HK-2 (cell line): ENCODE results near the gene CHMP1A.
"Not testable (repeated sequence)": the region's sequence is repeated elsewhere in the genome, so short reads cannot be mapped to it uniquely, and the experiment has no call there.

ENCODE experiments used
- DNase-seq: peaks from one replicate; pipeline ENCODE4 v3.0.0-alpha.2; 2018; ENCODE audit not compliant: unreplicated experiment

The CHMP1A gene

DNA sequence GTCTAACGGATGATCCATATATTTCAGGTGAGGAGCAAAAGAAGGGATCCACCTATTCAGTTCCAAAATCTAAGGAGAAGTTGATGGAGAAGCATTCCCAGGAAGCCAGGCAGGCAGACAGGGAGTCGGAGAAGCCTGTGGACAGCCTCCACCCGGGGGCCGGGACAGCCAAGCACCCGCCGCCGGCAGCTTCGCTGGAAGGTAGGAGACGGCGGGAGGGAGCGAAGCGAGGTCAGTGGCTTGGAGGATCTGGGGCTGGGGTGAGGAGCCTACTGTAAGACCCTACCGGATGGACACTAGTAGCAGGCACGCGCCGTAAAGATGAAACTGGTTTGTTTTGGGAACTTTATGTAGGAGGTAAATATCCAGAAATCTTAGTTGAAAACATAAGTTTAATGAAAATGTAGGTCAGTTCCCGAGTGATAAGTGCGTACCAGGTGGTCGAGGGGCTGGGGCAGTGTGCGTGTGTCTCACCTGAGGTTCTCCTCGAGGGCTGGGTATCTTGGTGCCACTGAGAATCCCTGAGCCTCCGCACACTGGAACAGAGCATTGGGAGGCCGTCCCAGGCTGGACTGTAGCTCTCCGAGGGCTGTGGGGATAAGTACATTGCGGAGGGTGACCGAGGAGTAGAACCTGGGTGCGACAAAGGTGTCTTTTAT lies 842 bp upstream of the CHMP1A start:
- DNase-seq = peak; percentile 47

GRCh38 chr16:89656435-89657121 lies 930 bp downstream of the CHMP1A start:
- no peak for DNase-seq

DNA sequence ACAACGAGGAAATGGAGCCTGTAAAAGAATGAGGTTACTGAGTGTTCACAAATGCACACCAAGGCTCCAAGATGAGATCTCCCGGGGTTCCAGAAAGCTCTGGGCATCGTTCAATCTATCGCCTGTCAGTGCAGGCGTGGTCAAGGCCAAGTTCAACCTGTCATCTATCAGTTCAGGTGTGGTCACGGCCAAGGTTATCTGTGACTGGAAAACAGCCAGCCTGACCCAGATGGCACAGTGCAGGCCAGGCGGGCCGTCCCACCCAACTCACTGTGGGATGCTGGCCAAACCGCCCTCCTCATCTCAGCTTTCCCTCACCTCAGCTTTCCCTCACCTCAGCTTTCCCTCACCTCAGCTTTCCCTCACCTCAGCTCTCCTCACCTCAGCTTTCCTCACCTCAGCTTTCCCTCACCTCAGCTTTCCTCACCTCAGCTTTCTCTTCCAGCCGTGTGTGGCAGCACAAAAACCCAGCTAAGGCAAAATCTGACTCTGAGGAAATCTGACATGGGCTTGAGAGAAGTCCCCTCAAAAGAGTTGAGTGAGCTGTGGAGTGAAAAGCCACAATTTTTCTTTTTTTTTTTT lies 2.4 kb downstream of the CHMP1A start:
- no peak for DNase-seq

GRCh38 chr16:89653656-89654295 lies 3.7 kb downstream of the CHMP1A start:
- no peak for DNase-seq

GRCh38 chr16:89651584-89651983 lies 5.9 kb downstream of the CHMP1A start:
- DNase-seq = no peak

DNA sequence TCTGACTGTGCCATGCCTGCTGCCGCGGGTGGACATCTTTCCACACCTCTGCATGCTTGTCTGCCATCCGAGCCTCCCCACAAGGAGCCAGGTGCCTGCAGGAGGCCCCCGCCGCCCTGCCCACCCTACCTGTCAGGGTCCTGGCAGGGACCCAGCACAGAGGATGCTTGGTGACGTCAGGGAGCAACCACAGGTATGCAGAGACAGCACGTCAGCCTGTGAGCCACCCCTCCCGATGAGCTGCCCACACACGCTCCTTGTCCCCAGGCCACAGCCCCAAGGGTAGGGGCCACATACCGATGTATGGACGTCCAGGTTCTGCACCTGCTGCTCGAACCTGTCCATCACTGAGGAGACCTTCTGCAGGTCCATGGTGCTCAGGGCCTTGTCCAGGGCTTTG lies 10.6 kb downstream of the CHMP1A start:
- no peak for DNase-seq

DNA sequence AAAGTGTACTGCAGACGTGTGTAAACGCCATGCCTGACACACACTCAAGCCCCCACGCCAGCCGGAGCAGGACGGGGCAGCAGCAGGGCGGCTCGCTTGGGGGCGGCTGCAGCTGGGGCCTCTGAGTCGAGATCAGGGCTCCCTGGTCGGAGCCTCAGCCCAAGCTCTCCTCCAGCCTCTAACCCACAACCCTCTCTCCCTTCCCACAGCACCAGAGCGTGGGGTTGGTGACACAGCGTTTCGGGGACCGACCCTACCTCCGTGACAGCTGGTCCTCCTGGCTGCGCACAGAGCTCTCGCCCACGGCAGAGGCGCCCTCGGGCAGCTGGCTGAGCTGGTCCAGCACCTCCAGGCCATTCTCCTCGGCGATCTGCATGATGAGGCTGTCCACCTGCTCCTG lies 11.2 kb downstream of the CHMP1A start:
- no peak for DNase-seq

- no peak for DNase-seq
Measured at GRCh38 chr16:89645122-89645521, 12.4 kb downstream of the CHMP1A start.

GRCh38 chr16:89643769-89644300 lies 13.7 kb downstream of the CHMP1A start:
- no peak for DNase-seq

DNA sequence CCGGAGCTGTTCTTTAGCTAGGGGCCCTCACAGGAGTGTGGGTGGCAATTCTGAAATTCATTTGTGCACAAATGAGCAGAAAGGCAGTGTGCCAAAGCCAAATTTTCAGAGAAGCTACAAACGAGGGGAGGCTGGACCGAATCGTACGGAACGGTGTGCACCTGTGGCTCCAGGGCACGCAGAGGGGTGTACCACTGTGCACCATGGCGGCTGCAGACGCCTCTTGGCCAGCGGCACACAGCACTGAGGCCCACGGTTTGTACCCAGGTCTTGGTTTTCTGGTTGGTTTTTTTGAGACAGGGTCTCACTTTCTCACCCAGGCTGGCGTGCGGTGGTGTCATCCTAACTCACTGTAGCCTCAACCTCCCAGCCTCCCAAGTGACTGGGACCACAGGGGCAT lies 14.9 kb downstream of the CHMP1A start:
- DNase-seq = no peak

DNA sequence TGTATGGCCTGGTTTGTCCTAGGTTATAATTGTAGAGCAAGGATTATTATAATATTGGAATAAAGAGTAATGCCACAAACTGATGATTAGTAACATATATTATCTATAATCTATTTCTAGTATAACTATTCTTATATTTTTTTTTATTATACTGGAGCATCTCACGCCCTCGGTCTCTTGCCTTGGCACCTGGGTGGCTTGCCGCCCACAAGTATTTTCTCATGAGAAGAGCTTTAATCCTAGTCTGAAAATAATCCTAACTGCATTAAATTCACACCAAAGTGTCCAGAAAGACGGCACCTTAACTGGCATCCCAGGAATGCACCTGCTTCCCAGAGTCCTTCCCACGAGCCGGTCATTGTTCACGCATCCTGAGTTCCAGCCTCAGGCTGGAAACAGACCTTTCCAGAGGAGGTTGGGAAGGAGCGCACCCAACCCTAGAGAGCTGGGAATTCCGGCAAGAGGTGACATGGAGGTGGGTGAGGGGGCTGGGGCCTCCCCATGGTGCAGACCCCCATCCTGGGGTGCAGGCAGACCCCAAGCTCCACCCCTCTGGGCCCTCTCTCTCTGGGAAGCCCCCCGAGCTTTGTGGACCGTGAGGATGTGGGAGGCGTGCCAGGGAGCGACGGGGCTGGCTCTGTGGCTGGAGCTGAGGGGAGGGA lies 15.9 kb downstream of the CHMP1A start:
- no peak for DNase-seq

DNA sequence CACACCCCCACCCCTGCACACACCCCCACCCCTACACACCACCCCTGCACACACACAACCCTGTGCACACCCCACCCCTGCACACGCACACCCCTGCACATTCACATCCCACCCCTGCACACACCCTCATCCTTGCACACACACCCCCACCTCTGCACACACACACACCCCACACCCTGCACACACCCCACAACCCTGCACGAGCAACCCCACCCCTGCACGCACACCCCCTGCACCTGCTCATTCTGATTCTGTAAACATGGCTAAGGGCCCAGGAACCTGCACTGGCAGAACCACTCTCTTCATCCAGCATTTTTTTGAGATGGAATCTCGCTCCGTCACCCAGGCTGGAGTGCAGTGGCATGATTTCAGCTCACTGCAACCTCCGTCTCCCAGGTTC lies 18.1 kb downstream of the CHMP1A start:
- DNase-seq = no peak

DNA sequence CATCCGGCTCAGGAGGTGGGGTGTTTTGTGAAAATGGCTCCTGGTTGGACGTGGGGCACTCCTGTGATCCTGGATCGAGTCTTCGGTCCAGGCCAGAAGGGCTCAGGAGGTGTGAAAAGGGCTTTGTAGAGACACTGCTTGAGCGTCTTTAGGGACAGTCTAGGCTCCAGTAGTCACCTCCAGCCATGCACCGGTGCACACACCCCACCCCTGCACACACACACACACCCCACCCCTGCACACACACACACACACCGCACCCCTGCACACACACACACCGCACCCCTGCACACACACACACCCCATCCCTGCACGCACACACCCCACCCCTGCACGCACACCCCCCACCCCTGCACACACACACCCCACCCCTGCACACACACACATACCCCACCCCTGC lies 19.1 kb downstream of the CHMP1A start:
- no peak for DNase-seq

GRCh38 chr16:89637379-89637778 lies 20.1 kb downstream of the CHMP1A start:
- DNase-seq = no peak

GRCh38 chr16:89636663-89637062 lies 20.8 kb downstream of the CHMP1A start:
- DNase-seq = no peak

DNA sequence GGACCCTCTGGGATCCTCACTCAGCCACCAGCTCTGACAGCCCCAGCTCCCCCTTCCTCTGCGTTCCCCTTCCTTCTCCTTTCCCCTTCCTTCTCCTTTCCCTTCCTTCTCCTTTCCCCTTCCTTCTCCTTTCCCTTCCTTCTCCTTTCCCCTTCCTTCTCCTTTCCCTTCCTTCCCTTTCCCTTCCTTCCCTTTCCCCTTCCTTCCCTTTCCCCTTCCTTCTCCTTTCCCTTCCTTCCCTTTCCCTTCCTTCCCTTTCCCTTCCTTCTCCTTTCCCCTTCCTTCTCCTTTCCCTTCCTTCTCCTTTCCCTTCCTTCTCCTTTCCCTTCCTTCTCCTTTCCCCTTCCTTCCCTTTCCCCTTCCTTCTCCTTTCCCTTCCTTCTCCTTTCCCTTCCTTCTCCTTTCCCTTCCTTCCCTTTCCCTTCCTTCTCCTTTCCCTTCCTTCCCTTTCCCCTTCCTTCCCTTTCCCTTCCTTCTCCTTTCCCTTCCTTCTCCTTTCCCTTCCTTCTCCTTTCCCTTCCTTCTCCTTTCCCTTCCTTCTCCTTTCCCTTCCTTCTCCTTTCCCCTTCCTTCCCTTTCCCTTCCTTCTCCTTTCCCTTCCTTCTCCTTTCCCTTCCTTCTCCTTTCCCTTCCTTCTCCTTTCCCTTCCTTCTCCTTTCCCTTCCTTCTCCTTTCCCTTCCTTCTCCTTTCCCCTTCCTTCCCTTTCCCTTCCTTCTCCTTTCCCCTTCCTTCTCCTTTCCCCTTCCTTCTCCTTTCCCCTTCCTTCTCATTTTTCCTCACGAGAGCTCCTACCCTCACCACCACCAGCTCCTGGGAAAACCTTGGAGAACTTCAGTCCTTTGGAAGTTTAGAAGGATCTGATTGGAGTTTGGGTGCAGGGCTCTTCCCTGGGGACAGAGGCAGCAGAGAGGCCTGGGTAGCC lies 22.8 kb downstream of the CHMP1A start:
- not testable (repeated sequence) for DNase-seq

GRCh38 chr16:89633064-89633631 lies 24.4 kb downstream of the CHMP1A start:
- peak; percentile 82 for DNase-seq

DNA sequence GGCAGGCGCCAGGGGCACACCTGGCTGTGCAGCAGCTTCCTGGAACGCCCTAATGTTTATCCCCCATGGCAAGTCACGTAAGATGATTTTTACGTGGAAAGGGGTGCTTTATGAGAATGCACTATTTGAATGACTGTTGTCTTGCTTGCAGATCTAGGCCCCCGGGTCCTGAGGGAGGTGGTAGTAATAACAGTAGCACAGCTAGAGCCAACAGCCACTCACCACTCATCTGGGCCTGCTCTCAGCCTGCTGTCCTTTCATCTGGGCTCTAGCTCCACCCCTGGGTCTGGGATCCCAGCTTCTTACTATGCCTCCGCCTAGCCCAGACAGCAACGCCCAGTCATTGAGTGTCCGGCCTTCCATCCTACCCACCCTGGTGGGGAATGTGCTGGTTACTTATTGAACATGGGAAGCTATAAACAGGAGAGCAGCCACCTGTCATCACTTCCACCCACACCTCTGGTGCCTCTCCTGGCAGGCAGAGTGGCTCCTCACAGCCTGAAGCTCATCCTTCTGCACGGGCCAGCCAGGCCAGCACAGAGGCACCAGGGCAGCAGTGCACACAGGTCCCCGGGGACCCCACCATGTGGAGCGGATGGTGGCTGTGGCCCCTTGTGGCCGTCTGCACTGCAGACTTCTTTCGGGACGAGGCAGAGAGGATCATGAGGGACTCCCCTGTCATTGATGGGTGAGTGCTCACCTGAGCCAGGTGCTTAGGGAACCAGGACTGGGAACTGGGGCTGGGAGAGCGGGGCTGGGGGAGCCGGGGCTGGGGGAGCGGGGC lies 27.5 kb downstream of the CHMP1A start:
- DNase-seq = no peak
